GM20000 (cell line): ENCODE data around the gene SEMA5A.

Source experiments
- DNase-seq: peaks from one replicate; pipeline ENCODE4 v3.0.0; 2012; ENCODE audit warnings: low spot score
- CTCF ChIP-seq: IDR thresholded peaks from 2 replicates; pipeline ENCODE4 v1.5.1; 2012; ENCODE audit warnings: mild to moderate bottlenecking, control low read depth; ENCODE audit errors: extremely low read depth, missing control alignments

The SEMA5A gene

DNA sequence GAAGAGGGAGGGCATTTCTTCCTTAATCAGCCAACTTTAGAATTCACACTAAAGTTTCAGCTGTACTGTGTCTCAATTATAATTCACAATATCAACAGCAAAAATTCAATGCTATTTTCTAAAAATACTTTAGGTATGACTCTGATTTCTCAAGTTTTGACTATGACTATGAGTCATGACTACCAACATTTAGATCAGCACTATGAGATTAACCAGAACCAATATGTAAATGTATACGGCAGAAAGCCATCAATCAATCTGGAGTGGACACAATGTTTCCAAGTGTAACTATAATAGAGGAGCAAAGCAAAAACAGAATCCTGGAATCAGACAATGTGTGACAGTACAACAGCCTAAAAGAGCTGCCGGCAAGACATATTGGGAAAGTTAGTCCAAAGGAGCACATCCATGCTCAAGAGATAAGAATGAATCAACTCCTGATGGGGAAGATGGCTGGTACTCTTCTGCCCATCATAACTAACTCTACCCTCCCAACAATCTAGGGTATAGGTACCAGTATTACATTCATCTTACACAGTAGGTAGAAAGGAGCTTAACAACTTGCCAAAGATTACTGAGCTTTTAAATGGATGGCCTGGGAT lies 294.4 kb downstream of the SEMA5A start:
- TF ChIP-seq CTCF, result no peak
- DNase-seq, result no peak

GRCh38 chr5:9249231-9249630 lies 296.6 kb downstream of the SEMA5A start:
- no peak for DNase-seq
- no peak for TF ChIP-seq CTCF

GRCh38 chr5:9245071-9245470 lies 300.8 kb downstream of the SEMA5A start:
- DNase-seq, result no peak
- TF ChIP-seq CTCF, result no peak

DNA sequence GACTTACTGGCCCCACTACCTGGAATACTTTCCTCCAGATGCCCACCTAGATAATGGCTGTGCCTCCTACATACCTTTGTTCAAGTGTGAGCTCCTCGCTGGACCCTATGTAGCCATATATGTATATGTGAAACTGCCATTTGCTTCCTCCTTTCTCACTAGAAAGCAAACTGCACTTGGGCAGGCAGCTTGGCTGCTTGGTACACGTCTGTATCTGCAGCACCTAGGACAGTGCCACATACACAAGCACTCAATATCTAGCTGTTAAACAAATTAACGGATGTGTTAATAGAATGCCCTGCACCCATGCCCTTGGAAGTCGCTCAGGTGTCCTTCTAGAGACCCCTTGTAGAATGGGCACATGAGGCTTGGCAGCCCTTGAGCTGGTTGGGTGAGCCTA lies 301.5 kb downstream of the SEMA5A start:
- no peak for TF ChIP-seq CTCF

GRCh38 chr5:9241479-9242305 lies 304.2 kb downstream of the SEMA5A start:
- DNase-seq, result no peak

More for the DNA sequence above, 301.5 kb downstream of the SEMA5A start:
- DNase-seq, result no peak

DNA sequence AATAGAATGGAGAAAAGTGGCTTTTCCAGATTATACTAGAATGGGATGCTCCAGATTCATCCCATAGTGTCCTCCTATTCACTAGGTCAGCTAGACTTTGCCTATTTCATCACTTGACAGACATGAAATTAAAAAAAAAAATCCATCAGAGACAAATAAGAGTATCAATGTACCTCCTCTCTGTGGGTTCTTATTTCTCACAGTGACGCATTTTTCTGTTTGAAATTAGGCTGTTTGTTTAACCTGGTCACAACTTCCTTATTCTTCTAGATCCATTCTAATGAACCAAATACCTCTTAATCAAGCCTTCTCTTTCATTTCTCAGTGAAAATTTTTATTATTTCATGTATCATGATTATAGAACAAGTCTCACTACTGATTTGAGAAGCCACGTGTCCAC lies 305.4 kb downstream of the SEMA5A start:
- TF ChIP-seq CTCF, result no peak
- DNase-seq, result no peak

More at GRCh38 chr5:9241479-9242305, 304.2 kb downstream of the SEMA5A start:
- no peak for TF ChIP-seq CTCF

- no peak for DNase-seq
- TF ChIP-seq CTCF, result no peak
Measured at GRCh38 chr5:9239626-9240025, 306.2 kb downstream of the SEMA5A start.
